GM18867 (cell line): Measurements from ENCODE around the gene SLC6A19.

Source experiments
- ATAC-seq: cut with Tn5 transposase; IDR thresholded peaks from one replicate; pipeline ENCODE4 v1.9.1; 2021; ENCODE audit warnings: mild to moderate bottlenecking, moderate library complexity; ENCODE audit not compliant: unreplicated experiment

The SLC6A19 gene

GRCh38 chr5:1208221-1208742 is 6.9 kb downstream of the SLC6A19 start:
- no peak for ATAC-seq

- ATAC-seq: no peak
Measured at GRCh38 chr5:1208743-1209488, 7.5 kb downstream of the SLC6A19 start.

GRCh38 chr5:1209489-1209852 is 8.1 kb downstream of the SLC6A19 start:
- no peak for ATAC-seq

- no peak for ATAC-seq
Measured at GRCh38 chr5:1209896-1210776, 8.7 kb downstream of the SLC6A19 start.

- no peak for ATAC-seq
Measured at GRCh38 chr5:1210832-1211251, 9.4 kb downstream of the SLC6A19 start.

- no peak for ATAC-seq
Measured at GRCh38 chr5:1211701-1212100, 10.3 kb downstream of the SLC6A19 start.

GRCh38 chr5:1212271-1212670 is 10.9 kb downstream of the SLC6A19 start:
- no peak for ATAC-seq

- no peak for ATAC-seq
Measured at GRCh38 chr5:1212881-1213280, 11.5 kb downstream of the SLC6A19 start.

- no peak for ATAC-seq
Measured at GRCh38 chr5:1213508-1214162, 12.2 kb downstream of the SLC6A19 start.

- ATAC-seq: no peak
Measured at GRCh38 chr5:1214163-1214935, 13.0 kb downstream of the SLC6A19 start.

GRCh38 chr5:1214936-1215220 is 13.5 kb downstream of the SLC6A19 start:
- no peak for ATAC-seq

GRCh38 chr5:1215320-1216096 is 14.1 kb downstream of the SLC6A19 start:
- ATAC-seq: no peak

GRCh38 chr5:1216211-1216917 is 15.0 kb downstream of the SLC6A19 start:
- no peak for ATAC-seq

GRCh38 chr5:1216918-1217295 is 15.5 kb downstream of the SLC6A19 start:
- no peak for ATAC-seq

GRCh38 chr5:1217596-1218206 is 16.3 kb downstream of the SLC6A19 start:
- no peak for ATAC-seq

GRCh38 chr5:1218351-1219080 is 17.1 kb downstream of the SLC6A19 start:
- ATAC-seq: no peak

GRCh38 chr5:1219098-1219767 is 17.8 kb downstream of the SLC6A19 start:
- ATAC-seq: no peak

- ATAC-seq: no peak
Measured at GRCh38 chr5:1219768-1220100, 18.3 kb downstream of the SLC6A19 start.
